ENCODE results near the gene CRB1.

DNA sequence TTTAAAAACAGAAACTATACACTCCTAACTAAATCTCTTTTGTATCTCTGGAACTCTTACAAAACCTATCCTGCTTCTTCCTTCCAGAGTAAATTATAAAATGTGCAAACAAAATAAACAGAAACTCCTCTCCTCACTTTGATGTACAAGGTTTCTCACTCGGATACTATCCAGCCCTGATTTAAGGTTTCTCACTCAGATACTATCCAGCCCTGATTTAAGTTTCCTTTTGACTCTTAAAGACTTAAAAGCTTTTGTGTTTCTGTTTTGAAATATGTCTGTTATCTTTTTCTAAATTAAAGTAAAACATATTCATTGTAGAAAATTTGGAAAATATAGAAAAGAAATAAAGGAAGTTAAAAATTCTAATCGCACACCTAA lies 132.5 kb downstream of the CRB1 start:
- TF ChIP-seq CTCF (IDR thresholded peaks at IDR 0.05) (no peak), POLR2A (IDR thresholded peaks at IDR 0.05) (no peak), POLR2AphosphoS5 (IDR thresholded peaks at IDR 0.05) (no peak)

Data from breast epithelium (tissue), 3 donors.